ENCODE measurements around the gene LEFTY2.

Gene LEFTY2

GRCh38 chr1:225923381-225923691 lies 17.7 kb downstream of the LEFTY2 start:
- Histone ChIP-seq H3K4me3 (ENCODE audit: low read depth, low read length, poor library complexity, severe bottlenecking) (peak overlapping the region; percentile 99), H3K9ac (ENCODE audit: low read length) (peak overlapping the region; percentile 100), H3K36me3 (ENCODE audit: insufficient read depth, low read length) (peaks cover 36% of the 10 kb centered on the region), H3K27me3 (ENCODE audit: insufficient read depth, low read length) (no peaks in the 10 kb centered on the region), H3K9me3 (ENCODE audit: low read length) (no peaks in the 10 kb centered on the region), H3F3A (ENCODE audit: insufficient read depth, low read length) (no peaks in the 10 kb centered on the region), H3K4me2 (ENCODE audit: low read length) (peak overlapping the region; percentile 100), H3K9me2 (ENCODE audit: low read depth, low read length) (no peaks in the 10 kb centered on the region), H4K20me1 (ENCODE audit: insufficient read depth, low read length) (no peaks in the 10 kb centered on the region), H3K4me1 (ENCODE audit: insufficient read depth, low read length, severe bottlenecking) (peaks cover 40% of the 10 kb centered on the region), H3K27ac (ENCODE audit: low read depth, low read length, poor library complexity, severe bottlenecking) (peak overlapping the region; percentile 62), H2AFZ (ENCODE audit: low read length) (no peak overlapping the region), H3K79me2 (ENCODE audit: insufficient read depth, low read length) (peaks cover 7% of the 10 kb centered on the region; the same call in 1 of the 2 replicates)
- TF ChIP-seq CTCF (IDR thresholded peaks at IDR 0.05; ENCODE audit: low read length), result no peak
- TF ChIP-seq EZH2 (IDR thresholded peaks at IDR 0.05; ENCODE audit: borderline replicate concordance, low read length), result no peak

GRCh38 chr1:225921734-225922709 lies 19.0 kb downstream of the LEFTY2 start:
- no peak overlapping the region for H3K9ac ChIP-seq (ENCODE audit: low read length)

GRCh38 chr1:225919906-225920305 lies 21.1 kb downstream of the LEFTY2 start:
- H3K9me3 ChIP-seq (ENCODE audit: low read length), result no peaks in the 10 kb centered on the region
- H3K4me3 ChIP-seq (ENCODE audit: low read depth, low read length, poor library complexity, severe bottlenecking), result no peak overlapping the region
- H3K27me3 ChIP-seq (ENCODE audit: insufficient read depth, low read length), result no peaks in the 10 kb centered on the region
- H3K4me1 ChIP-seq (ENCODE audit: insufficient read depth, low read length, severe bottlenecking), result peaks cover 24% of the 10 kb centered on the region
- H4K20me1 ChIP-seq (ENCODE audit: insufficient read depth, low read length), result no peaks in the 10 kb centered on the region
- H3K4me2 ChIP-seq (ENCODE audit: low read length), result no peak overlapping the region
- no peak overlapping the region for H3K9ac ChIP-seq (ENCODE audit: low read length)
- H3K36me3 ChIP-seq (ENCODE audit: insufficient read depth, low read length), result peaks cover 55% of the 10 kb centered on the region
- no peaks in the 10 kb centered on the region for H3K9me2 ChIP-seq (ENCODE audit: low read depth, low read length)
- no peak overlapping the region for H3K27ac ChIP-seq (ENCODE audit: low read depth, low read length, poor library complexity, severe bottlenecking)
- no peaks in the 10 kb centered on the region for H3F3A ChIP-seq (ENCODE audit: insufficient read depth, low read length)
- no peak for TF ChIP-seq CTCF (IDR thresholded peaks at IDR 0.05; ENCODE audit: low read length)
- no peak for TF ChIP-seq EZH2 (IDR thresholded peaks at IDR 0.05; ENCODE audit: borderline replicate concordance, low read length)
- no peak overlapping the region for H2AFZ ChIP-seq (ENCODE audit: low read length)
- peaks cover 7% of the 10 kb centered on the region; the same call in 1 of the 2 replicates for H3K79me2 ChIP-seq (ENCODE audit: insufficient read depth, low read length)

More at GRCh38 chr1:225921734-225922709, 19.0 kb downstream of the LEFTY2 start:
- Histone ChIP-seq H3K4me3 (ENCODE audit: low read depth, low read length, poor library complexity, severe bottlenecking) (no peak overlapping the region), H4K20me1 (ENCODE audit: insufficient read depth, low read length) (no peaks in the 10 kb centered on the region), H3K4me2 (ENCODE audit: low read length) (no peak overlapping the region), H3K4me1 (ENCODE audit: insufficient read depth, low read length, severe bottlenecking) (peaks cover 35% of the 10 kb centered on the region), H3K27ac (ENCODE audit: low read depth, low read length, poor library complexity, severe bottlenecking) (no peak overlapping the region), H3K79me2 (ENCODE audit: insufficient read depth, low read length) (peaks cover 7% of the 10 kb centered on the region; the same call in 1 of the 2 replicates), H3K27me3 (ENCODE audit: insufficient read depth, low read length) (no peaks in the 10 kb centered on the region), H3K9me3 (ENCODE audit: low read length) (no peaks in the 10 kb centered on the region), H3K9me2 (ENCODE audit: low read depth, low read length) (no peaks in the 10 kb centered on the region), H3K36me3 (ENCODE audit: insufficient read depth, low read length) (peaks cover 49% of the 10 kb centered on the region), H2AFZ (ENCODE audit: low read length) (no peak overlapping the region), H3F3A (ENCODE audit: insufficient read depth, low read length) (no peaks in the 10 kb centered on the region)
- no peak for TF ChIP-seq CTCF (IDR thresholded peaks at IDR 0.05; ENCODE audit: low read length)

Measured in OCI-LY1 (cell line).